NCI-H1105 (cell line): Measurements from ENCODE around the gene IQCE.
"Not testable (repeated sequence)": the region's sequence is repeated elsewhere in the genome, so short reads cannot be mapped to it uniquely, and the experiment has no call there.

Experiments
- DNase-seq: peaks from one replicate; lab custom pipeline; 2025; lab: John Stamatoyannopoulos, UW

Gene IQCE

DNA sequence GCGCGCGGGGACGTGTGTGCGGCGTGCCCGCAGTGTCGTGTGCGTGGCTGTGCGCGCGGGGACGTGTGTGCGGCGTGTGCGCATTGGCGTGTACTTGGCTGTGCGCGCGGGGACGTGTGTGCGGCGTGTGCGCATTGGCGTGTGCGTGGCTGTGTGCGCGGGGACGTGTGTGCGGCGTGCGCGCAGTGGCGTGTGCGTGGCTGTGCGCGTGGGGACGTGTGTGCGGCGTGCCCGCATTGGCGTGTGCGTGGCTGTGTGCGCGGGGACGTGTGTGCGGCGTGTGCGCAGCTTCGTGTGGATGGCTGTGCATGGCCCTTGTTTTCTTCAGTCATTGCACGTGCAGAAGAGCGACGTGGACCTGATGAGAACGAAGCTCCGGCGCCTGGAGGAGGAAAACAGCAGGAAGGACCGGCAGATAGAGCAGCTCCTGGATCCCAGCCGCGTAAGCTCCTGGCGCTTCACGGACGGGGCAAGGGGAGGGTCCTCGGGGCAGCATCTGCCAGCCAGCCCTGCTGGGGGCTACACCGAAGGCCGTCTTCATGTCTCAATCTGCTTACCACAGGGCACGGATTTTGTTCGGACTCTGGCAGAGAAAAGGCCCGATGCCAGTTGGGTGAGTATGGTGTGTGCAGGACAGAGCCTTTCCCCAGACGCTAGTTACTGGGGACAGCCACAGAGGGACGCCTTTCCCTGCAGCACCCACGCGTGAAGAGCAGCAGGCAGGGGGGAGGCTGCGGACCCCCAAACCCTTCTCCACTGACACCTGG, 19.3 kb downstream of the IQCE start:
- no peak for DNase-seq

GRCh38 chr7:2580636-2581035, 21.9 kb downstream of the IQCE start:
- DNase-seq = no peak

DNA sequence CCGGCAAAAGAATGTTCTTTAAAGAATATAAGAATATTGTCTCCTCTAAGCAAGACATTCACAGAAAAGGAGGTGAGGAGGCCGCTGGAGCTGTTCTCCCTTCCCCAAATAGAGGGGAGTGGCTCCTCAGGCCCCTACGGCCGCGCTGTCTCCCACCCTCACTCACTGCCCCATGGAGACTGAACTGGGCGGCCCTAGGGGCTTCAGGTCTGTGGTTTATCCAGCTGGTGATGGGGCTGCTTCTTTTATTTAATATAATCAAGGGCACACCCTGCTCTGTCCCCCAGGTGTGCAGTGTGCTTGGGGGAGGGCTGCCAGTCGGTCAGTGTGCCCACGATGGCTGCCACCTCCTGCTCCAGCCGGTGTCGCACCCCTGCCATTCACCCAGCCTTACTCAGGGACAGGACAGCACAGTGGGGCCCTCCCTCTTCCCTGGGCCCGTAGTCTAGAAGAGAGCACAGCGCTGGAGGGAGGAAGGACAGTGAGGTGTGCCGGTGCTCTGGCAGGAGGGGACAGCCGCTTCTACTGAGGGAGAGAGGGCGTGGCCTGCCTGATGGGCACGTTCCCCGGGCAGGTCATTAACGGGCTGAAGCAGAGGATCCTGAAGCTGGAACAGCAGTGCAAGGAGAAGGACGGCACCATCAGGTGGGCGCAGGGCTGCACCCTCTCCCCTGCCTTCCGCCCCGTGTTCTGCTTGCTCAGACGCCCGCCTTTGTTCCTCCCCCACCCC, 23.4 kb downstream of the IQCE start:
- DNase-seq = no peak

DNA sequence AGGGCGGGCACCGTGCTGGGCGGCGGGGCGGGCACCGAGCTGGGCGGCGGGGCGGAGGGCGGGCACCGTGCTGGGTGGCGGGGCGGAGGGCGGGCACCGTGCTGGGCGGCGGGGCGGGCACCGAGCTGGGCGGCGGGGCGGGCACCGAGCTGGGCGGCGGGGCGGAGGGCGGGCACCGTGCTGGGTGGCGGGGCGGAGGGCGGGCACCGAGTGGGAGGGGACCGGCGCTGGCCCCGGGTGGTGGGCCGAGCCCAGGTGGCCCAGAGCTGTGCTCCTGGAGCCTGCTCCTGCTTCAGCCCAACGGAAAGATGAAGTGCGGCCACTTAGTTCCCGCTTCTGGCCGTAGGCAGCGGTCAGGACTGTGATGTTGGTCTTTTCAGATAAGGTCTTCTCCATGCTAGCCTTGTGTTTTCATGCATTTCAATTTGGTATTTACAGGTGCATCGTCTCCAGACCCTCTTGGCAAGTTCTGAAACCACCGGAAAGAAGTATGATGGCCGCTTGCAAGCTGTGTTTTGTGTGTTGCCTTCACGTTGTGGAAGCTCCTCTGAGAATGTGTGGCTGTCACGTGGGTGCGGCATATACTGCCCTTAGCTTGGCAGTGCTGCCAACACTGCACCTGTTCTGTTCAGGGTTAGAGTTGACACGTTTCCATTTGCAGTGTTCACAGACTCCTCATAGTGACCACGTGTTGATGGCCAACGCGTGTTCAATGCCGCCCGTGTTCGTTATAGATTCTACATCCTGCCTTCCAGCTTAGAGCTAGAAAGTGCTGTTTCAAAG, 25.2 kb downstream of the IQCE start:
- DNase-seq = no peak

GRCh38 chr7:2585446-2585845, 26.7 kb downstream of the IQCE start:
- no peak for DNase-seq

GRCh38 chr7:2586326-2587020, 27.7 kb downstream of the IQCE start:
- DNase-seq = no peak

GRCh38 chr7:2587134-2587533, 28.4 kb downstream of the IQCE start:
- no peak for DNase-seq

GRCh38 chr7:2587778-2588177, 29.0 kb downstream of the IQCE start:
- no peak for DNase-seq

- DNase-seq = no peak
Measured at GRCh38 chr7:2589341-2589740, 30.6 kb downstream of the IQCE start.

GRCh38 chr7:2589941-2590340, 31.2 kb downstream of the IQCE start:
- DNase-seq = not testable (repeated sequence)

- DNase-seq = no peak
Measured at GRCh38 chr7:2592375-2592865, 33.6 kb downstream of the IQCE start.

DNA sequence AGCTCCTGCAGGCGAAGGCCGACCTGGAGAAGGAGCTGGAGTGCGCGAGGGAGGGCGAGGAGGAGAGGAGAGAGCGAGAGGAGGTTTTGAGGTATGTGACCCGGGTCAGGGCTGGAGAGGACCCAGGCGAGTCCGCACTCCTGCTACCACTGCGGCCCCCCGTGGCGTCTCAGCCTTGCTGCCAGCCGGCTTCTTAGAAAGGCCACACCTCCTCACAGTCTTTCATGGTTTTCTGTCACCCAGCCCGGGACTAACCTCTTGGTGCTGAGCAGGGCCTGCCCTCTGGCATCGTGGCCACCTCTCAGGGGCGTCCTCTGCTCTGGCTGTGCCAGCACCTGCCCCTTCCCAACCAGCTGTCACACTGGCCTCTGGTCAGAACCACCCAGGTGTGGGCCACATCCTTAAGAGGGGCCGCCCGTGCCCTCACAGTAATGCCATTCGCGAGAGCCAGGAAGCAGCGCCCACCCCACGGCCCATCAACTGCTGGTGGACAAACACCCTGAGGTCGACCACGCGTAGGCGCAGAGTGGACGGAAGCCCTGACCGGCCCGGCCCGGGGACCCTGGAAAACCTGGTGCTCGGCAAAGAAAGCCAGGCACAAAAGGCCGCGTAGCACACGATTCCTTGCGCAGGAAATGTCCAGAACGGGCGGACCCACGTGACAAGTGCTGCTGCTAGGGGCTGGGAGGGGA, 34.4 kb downstream of the IQCE start:
- DNase-seq = no peak

- DNase-seq = no peak
Measured at GRCh38 chr7:2594599-2594998, 35.8 kb downstream of the IQCE start.

GRCh38 chr7:2595258-2595860, 36.6 kb downstream of the IQCE start:
- no peak for DNase-seq

- DNase-seq = no peak
Measured at GRCh38 chr7:2596464-2597272, 37.9 kb downstream of the IQCE start.

DNA sequence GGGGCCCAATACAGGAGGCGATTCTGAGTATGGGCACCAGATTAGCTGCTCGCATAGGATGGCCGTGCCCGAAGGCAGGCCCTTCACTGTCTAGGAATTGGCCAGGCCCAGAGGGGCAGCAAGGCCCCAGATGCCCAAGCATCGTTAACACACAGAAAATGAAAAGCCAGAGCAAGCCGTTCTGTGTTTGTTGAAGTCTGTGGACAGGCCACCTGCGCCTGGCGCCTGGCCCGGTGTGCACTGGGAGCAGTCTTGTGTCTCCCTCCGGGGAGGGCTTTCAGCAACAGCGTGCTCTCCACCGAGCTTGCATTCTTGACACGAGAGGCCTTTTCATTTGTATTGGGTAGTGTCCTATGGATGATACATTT, 38.5 kb downstream of the IQCE start:
- DNase-seq = no peak

DNA sequence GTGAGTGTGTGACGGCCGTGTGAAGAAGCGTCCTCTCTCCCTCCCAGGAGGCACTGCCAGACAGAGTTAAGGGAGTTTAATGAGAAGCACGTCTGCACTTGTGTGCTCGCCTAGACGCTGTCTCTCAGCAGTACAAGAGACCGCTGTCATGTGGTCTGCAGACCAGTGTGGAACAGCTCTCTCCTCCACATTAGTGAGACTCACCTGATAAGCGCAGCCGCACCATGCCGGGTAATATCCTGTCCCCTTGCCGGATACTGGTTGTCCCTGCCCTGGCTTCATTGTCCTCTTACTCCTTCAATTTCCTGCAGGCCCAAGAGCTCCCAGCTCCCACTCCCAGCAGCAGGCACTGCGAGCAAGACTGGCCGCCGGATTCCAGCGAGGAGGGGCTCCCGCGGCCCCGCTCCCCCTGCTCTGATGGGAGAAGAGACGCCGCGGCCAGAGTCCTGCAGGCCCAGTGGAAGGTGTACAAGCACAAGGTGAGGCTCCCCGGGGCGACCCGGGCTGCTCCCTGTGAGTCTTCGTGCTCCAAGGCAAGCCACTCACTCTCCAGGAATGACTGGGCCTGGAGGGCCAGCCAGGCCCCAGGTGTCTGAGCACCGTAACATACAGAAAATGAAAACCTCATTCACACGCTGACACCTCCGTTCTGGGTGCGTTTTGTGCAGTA, 39.5 kb downstream of the IQCE start:
- DNase-seq = no peak

GRCh38 chr7:2601065-2601464, 42.3 kb downstream of the IQCE start:
- DNase-seq = no peak

- DNase-seq = no peak
Measured at GRCh38 chr7:2601907-2602306, 43.1 kb downstream of the IQCE start.
